Measurements from ENCODE around the gene PRPF40A.
A peak's percentile ranks its signal among the peaks of the same experiment; 100 is the strongest.

Gene PRPF40A

DNA sequence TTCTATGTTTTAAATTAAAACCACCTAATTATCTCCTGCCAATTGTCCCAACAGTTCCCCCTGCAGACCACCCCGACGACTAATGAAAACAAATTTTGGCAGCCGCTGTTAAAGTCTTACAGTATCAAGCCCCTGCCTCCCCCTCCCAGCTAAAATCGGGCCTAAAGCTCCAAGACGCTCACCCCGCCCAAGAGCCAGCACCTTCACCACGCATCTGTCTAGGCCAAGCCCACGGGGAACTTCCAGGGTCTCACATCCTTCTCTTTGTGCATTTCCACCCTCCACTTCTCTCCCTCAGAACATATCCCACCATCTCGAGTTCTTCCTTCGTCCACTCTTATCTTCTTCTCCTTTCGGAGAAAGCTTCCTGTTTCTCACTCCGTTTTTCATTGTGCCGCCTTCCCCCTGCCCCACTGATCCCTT is 445 bp downstream of the PRPF40A start:
- DNase-seq = peak; percentile 45

GRCh38 chr2:152715854-152716428 is 1.3 kb downstream of the PRPF40A start:
- DNase-seq = peak; percentile 71

DNA sequence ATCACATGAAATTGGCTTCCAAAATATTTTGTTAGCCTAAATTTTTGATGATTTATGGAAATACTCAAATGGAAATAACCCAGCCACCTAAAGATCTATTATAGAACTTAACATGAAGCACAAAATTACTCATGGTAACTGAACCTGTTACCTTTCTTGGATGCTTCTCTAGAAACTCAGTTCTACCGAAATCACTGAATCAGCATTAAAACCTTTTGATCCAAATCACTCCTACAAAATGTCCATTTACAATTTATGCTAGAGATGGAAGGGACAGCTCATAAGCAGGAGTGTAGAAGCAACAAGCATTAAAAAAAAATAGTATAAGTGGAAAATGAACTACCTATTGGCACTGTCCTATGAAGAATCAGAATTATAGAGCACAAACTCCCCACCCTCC is 2.1 kb downstream of the PRPF40A start:
- no peak for DNase-seq

DNA sequence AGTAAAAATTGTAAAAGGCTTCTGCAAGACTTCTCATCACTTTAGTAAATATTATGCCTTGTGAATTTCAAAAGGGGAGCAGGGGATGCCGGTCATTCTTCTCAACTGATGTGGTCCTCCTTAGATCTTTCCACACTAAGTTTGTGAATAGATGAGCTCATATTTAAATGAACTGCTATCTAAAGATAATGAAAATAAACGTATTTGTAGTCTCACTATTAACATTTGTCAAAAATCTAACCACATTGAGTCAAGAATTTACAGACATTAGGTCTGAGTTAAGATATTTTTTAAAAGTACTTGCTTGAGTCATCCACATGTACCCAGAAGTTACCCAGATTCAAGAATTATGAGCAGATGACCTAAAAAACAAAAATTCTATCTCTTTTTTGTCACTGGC is 6.5 kb downstream of the PRPF40A start:
- DNase-seq = no peak

GRCh38 chr2:152708742-152709141 is 8.5 kb downstream of the PRPF40A start:
- DNase-seq = no peak

DNA sequence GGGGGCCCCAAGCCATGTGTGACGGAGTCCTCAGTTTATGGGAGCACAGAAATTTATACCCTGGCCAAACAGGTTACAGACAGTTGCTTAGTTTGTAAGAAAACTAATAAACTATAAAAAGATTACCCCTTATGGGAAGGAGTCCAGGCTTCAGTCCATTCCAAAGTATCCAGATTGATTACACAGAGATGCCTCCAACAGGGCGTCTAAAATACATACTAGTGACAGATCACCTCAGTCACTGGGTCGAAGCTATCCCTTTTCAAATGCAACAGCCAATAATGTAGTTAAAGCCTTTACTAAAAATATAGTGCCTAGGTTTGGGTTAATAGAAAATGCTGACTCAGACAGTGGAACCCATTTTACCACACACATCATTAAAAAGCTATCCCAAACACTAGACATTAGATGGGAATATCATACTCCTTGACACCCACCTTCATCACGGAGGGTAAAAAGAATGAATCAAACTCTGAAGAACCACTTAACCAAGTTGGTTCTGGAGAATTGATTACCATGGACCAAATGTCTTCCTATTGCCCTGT is 10.7 kb downstream of the PRPF40A start:
- DNase-seq = no peak

DNA sequence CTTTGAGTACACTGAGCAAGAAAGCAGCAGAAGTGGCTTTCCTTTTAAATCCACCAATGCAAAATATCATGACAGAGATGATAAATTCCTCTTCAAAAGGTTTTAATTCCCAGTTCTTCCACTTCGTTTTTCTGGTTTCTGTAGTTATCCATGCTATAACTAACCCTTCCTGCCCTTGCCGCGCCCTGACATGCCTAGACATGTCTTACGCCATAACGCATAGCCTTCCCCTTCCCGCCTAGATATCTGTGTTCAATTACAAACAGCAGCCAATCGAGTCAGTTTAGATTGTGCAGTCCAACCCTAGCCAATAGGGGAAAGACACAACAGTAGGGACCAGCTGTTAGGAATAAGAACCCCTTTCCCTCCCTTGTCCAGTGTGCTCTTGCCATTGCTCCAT is 16.1 kb downstream of the PRPF40A start:
- no peak for DNase-seq

DNA sequence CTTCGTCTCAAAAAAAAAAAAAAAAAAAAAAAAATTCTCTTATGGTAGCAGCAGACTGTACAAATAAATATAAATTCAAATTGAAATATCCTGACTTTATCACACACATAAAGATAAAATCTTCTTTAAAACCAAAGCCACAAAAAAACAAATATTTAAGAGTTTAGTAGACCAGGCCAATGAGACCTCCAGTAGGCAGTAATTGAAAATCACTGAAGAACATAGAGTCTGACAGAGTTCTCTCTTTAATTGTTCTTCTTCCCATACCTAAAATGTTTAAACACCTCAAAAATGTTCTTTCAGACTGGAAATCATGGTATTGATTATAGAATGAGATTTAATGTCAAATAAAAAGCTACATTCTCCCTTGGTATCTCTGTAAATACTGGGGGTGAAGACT is 20.8 kb downstream of the PRPF40A start:
- no peak for DNase-seq

DNA sequence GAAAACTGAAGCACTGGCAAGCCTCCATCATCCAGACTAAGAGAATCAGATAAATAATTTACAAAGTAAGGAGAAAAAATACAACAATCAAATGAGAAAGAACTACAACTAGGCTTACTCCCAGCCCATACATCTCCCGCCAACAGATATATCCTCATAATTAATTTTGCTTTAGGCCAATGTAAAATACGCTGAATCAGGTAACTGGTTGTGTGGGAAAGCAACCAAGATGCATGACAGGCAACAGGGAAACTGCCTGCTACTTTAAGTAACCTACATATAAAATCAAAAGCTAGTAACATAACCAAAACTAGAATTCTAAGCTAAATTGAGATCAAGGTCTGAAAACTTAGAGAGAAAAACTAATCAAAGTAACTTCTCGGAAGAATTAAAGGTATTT is 21.5 kb downstream of the PRPF40A start:
- no peak for DNase-seq

DNA sequence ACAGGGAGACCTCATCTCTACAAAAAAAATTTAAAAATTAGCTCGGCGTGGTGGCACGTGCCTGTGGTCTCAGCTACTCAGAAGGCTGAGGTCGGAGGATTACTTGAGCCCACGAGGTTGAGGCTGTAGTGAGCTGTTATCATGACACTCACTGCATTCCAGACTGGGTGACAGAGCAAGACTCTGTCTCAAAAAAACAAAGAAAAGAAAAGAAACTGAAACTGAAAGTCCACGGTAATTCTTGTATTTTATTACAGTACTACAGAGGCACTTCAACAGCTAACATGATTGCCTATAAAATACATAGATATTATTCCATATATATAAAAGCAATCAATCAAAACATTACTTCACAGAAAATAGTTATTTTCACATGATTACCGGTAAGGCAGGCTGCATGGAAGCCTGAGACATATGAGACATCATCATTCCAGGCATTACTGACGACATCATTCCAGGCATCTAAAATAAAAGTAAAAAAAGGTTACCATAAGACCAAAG is 23.1 kb downstream of the PRPF40A start:
- no peak for DNase-seq

GRCh38 chr2:152693033-152693432 is 24.2 kb downstream of the PRPF40A start:
- DNase-seq = no peak

- no peak for DNase-seq
Measured at GRCh38 chr2:152686321-152686720, 30.9 kb downstream of the PRPF40A start.

DNA sequence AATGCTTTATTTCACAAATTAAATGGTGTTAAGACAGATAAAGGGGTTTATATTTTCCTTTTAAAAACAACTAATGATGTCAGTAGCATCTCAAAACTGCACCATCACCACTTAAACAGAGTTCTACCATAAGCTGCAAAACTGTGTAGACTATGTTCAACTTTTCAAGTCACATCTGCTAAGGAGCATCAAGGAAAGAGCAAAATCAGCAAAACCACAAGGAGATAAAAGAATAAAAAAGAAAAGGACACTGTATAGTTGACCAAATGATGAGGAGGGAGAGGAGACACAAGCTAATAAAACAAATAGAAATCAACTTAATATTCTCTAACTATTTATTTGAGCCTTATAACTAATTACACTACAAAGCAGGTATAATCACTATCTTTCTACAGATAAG is 33.9 kb downstream of the PRPF40A start:
- DNase-seq = no peak

DNA sequence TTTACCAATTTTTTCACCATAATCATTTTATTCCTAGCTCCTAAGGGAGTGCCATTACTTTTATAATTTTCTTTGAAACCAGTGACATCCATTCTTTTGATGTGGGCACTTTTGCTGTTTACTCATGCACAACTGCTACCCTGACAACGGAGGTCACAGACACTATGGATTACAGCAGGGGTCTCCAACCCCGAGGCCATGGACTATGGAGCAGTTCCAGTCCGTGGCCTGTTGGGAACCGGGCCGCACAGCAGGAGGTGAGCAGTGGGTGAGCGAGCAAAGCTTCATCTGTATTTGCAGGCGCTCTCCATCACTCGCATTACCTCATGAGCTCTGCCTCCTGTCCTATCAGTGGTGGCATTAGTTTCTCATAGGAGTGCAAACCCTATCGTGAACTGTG is 34.6 kb downstream of the PRPF40A start:
- no peak for DNase-seq

DNA sequence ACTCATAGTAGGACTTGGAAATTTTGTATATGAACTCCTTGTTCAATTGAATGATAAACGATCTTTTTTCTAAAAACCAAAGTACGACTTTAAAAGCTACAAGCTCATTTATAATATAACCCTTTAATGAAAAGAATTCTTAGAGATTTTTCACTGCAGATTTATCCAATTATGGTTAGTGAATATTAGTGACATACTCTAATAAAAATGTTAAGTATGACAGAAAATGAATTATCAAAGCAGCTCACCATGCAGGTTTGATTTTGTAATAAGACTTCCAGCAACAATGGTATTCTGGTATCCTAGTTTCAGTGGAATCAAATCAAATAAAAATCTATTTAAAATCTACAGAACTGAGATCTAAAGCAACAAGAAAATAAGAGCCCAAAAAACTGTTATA is 38.5 kb downstream of the PRPF40A start:
- no peak for DNase-seq

GRCh38 chr2:152676461-152676860 is 40.8 kb downstream of the PRPF40A start:
- DNase-seq = no peak

DNA sequence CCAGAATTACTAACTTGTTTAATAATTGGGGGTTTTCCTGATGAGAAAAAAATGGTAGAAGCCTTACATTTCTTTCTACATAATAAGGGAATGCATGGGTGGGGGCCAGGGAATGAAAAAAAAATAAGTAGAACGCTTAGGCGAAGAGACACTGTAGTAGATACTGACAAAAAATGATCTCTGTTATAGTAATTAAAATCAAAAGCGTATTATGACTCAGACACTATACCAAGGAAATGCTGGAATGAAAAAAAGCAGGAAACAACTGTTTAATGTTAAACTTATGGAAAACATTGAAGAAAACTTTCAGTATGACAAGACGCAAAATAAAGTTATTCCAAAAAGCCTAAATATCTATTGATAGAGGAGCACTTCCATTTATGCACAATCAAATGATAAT is 42.9 kb downstream of the PRPF40A start:
- no peak for DNase-seq

- no peak for DNase-seq
Measured at GRCh38 chr2:152664725-152665124, 52.5 kb downstream of the PRPF40A start.

DNA sequence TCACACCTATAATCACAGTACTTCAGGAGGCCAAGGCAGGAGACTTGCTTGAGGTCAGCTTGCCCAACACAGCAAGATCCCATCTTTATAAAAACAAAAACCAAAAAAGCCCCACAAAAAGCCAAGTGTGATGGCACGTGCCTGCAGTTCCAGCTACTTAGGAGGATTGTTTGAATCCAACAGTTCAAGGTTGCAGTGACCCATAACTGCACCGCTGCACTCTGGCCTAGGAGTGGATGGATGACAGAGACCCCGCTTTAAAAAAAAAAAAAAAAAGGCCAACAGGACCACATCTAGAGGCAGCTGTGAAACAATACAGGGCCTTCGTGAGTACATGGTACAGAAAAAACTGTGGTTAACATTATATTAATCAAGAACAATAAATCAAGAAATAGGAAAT is 56.2 kb downstream of the PRPF40A start:
- no peak for DNase-seq

DNA sequence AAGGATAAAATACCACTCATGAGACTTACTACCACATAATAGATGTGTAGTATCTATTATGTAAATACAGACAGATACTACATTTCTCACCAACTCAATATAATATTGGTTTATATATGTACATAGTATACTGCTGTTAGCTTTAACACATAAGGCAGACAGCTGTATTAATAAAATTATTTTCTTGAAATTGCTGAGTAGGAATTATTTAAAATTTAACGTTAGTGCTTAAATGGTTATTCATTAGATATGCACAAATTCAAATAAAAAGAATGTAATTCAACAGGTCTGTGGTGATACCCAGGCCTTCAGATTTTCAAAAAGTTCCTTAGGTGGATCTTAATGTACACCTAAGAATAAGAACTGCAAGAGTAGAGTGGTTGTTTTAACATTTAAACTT is 59.0 kb downstream of the PRPF40A start:
- DNase-seq = no peak

DNA sequence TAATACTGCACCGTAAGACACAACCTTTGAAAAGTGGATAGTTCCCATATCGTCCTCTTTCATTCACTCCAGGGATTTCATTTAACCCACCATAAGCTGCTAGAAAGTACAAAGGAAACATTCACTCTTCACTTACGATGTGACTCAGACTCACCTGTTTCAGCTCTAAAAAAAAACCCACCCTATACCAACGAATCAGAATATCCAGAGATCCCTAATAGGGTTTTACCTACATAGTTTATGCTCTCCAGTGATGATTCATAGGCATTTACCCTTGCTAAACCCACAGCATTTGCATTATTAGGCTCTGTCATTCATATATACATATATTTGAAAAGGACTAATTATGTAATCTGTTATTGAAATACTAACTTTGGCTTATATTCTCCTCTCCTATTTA is 60.2 kb downstream of the PRPF40A start:
- DNase-seq = no peak

DNA sequence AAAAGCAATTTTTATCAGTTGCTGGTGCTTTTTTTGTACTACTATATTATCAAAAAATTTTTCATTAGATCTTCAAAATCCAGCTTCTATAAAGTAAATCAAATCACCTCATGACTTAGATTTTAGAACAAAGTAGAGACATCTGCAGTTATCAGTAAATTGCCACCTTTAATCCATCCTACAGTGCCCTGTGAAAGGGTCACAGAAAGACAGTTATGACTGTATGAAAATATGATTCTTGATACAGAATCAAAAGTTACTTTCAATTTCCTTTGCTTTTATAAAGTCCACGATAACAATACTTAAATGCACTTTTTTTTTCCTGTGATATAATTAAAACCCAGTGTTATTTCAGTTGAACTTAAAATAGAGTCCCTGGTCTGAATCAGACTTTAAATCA is 61.4 kb downstream of the PRPF40A start:
- DNase-seq = no peak

DNA sequence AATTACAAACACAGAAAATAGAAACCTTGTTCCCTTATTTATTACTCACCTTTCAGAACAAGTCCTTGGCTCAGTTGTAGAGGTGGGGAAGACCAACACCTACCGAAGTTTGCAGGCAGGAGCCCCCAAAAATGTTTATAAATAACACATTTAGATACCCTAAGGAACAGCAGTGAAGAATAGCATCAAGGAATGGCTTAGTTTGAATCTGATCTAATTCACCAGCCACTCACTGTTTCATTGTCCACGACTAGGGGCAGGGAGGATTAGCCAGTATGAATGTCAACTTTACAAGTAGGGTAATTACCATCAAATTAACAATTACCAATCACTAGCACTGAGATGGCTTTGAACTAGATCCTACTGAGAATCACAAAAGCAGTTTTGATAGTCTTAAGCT is 65.4 kb downstream of the PRPF40A start:
- DNase-seq = no peak

DNA sequence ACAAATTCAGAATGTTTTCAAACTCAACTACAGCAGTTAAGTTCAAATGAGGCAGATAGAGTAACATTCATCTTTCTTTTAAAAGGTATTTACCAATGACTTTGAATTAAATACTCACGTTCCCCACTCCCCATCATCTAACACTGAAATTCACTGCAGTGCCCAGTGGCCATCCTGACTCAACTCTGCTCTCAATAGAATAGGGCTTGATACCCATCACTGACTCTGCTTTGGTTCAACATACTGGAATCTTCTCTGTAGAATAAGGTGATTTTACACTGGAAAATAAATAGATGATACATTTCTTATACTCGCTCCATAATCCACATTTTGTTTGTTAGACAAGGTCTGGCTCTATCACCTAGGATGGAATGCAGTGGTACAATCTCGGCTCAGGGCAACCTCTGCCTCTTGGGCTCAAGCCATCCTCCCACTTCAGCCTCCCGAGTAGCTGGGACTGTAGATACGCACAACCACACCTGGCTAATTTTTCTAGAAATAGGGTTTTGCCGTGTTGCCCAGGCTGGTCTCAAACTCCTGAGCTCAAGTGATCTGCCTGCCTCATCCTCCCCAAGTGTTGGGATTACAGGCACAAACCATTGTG is 66.4 kb downstream of the PRPF40A start:
- no peak for DNase-seq

DNA sequence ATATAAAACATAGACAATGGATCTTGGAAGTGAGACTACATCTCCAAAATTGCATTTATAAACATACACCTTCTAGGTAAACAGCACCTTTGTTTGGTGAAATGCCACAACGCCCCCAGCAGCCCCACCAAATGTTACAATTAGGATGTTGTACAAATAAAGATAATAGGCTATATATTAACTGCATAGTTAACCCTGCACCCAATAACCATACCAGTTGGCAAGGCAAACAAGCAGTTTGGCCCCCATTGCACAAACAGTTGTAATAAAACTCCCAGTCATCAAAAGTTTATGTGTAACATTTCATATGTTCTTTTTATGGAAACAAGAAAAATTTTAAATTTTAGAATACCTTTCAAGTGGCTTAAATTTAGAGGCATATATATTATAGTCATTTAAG is 67.3 kb downstream of the PRPF40A start:
- no peak for DNase-seq

Data from RPMI8226 (cell line).